ENCODE measurements around the gene BRICD5.

DNA sequence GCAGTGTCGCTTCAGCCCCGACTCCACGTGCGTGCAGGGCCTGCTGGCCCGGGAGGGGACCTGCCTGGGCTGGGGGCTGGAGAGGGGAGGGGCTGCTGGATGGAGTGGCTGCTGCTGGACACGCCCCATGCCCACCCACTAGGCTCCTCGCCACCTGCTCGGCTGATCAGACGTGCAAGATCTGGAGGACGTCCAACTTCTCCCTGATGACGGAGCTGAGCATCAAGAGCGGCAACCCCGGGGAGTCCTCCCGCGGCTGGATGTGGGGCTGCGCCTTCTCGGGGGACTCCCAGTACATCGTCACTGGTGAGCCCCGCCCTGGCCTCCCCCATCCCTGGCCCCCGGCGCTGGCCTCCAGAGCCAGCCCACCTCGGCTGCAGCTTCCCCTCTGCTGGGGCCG lies 2.4 kb downstream of the BRICD5 start:
- TF ChIP-seq EZH2phosphoT487 (IDR thresholded peaks at IDR 0.05) (no peak), EZH2 (IDR thresholded peaks at IDR 0.05) (no peak), CTCF (IDR thresholded peaks at IDR 0.05) (no peak)
